H1 (cell line): ENCODE measurements around the gene HMGB1. TPM values are rescaled to one million over a fixed set of nuclear protein-coding genes. Genes with fewer than 3 reads are reported as not detected.

ENCODE experiments used
- CTCF ChIA-PET: fragments of 300-600 bp; sonication (Branson Sonifier 250); formaldehyde crosslinking; loops from one replicate; lab custom pipeline; 2021; ENCODE audit not compliant: partially characterized antibody; lab: Charles Lee
- POLR2A ChIA-PET: fragments of 300-600 bp; sonication (Branson Sonifier 250); formaldehyde crosslinking; loops from one replicate; lab custom pipeline; 2021; ENCODE audit warnings: inconsistent platforms; ENCODE audit not compliant: partially characterized antibody; lab: Charles Lee
- DNase-seq, 2 experiments: peaks; one replicate each; pipeline versions ENCODE4 v3.0.0 to v3.0.0-alpha.2; 2010 to 2022; ENCODE audit warnings: low spot score in 2 of 2, low read depth in 1 of 2, mixed read lengths in 1 of 2
- FAIRE-seq: peaks from 2 replicates; lab custom pipeline; 2011; peaks lifted over from hg19 to GRCh38; lab: Jason Lieb, UNC
- H2AFZ ChIP-seq: 2 replicates; pipeline ENCODE4 v1.8.1; 2012; ENCODE audit warnings: low read length, inconsistent platforms
- H2AK5ac ChIP-seq: 2 replicates; pipeline ENCODE4 v1.6.1; 2013; ENCODE audit warnings: low read depth, low read length
- H2BK120ac ChIP-seq: replicated peaks from 2 replicates; pipeline ENCODE3; 2013; ENCODE audit warnings: low read depth, low read length, inconsistent platforms
- H2BK12ac ChIP-seq: 2 replicates; pipeline ENCODE4 v1.6.1; 2013; ENCODE audit warnings: low read depth, low read length
- H2BK15ac ChIP-seq: 2 replicates; pipeline ENCODE4 v1.6.1; 2013; ENCODE audit warnings: low read length
- H2BK20ac ChIP-seq: 2 replicates; pipeline ENCODE4 v1.6.1; 2013; ENCODE audit warnings: low read length
- H2BK5ac ChIP-seq: 2 replicates; pipeline ENCODE4 v1.6.1; 2013; ENCODE audit warnings: low read depth, low read length
- H3K14ac ChIP-seq: 2 replicates; pipeline ENCODE4 v1.6.1; 2013; ENCODE audit warnings: inconsistent platforms; ENCODE audit not compliant: insufficient read length
- H3K18ac ChIP-seq: 2 replicates; pipeline ENCODE4 v1.6.1; 2013; ENCODE audit warnings: low read length; ENCODE audit errors: extremely low read depth
- H3K23ac ChIP-seq: 2 replicates; pipeline ENCODE4 v1.6.1; 2013; ENCODE audit warnings: inconsistent platforms; ENCODE audit not compliant: insufficient read length
- H3K23me2 ChIP-seq: 2 replicates; pipeline ENCODE4 v1.6.1; 2013; ENCODE audit warnings: low read depth, low read length
- H3K27ac ChIP-seq: 2 replicates; pipeline ENCODE4 v1.6.1; 2011; ENCODE audit warnings: low read depth, low read length, inconsistent platforms
- H3K27me3 ChIP-seq, 4 experiments: replicated peaks in 1 of 4; 1 replicate in 1 of 4; 2 replicates in 3 of 4; pipeline versions ENCODE4 v1.6.1 to v1.8.1; 2011 to 2013; ENCODE audit warnings: low read length in 3 of 4, mild to moderate bottlenecking in 3 of 4, inconsistent platforms in 2 of 4, mixed read lengths in 2 of 4, moderate library complexity in 1 of 4; ENCODE audit not compliant: control insufficient read depth in 3 of 4, insufficient read depth in 3 of 4; ENCODE audit errors: extremely low read depth in 1 of 4
- H3K36me3 ChIP-seq, 4 experiments: 2 replicates each; pipeline versions ENCODE4 v1.6.1 to v1.8.1; 2011 to 2013; ENCODE audit warnings: mild to moderate bottlenecking in 4 of 4, low read length in 3 of 4, moderate library complexity in 2 of 4, control low read depth in 1 of 4, inconsistent platforms in 1 of 4; ENCODE audit not compliant: insufficient read depth in 4 of 4, control insufficient read depth in 2 of 4
- H3K4ac ChIP-seq: replicated peaks from 2 replicates; pipeline ENCODE3; 2013; ENCODE audit warnings: low read length, low read depth, mixed read lengths, inconsistent platforms; ENCODE audit not compliant: insufficient read length
- H3K4me1 ChIP-seq, 4 experiments: replicated peaks in 1 of 4; 1 replicate in 1 of 4; 2 replicates in 3 of 4; pipeline versions ENCODE4 v1.6.1 to v1.8.1; 2011 to 2013; ENCODE audit warnings: low read length in 3 of 4, inconsistent platforms in 2 of 4, mixed read lengths in 1 of 4; ENCODE audit not compliant: insufficient read depth in 4 of 4, control insufficient read depth in 3 of 4
- H3K4me2 ChIP-seq, 2 experiments: 2 replicates each; pipeline versions ENCODE4 v1.6.1 to v1.8.1; 2011 to 2013; ENCODE audit warnings: low read depth in 2 of 2, low read length in 2 of 2, control low read depth in 1 of 2, inconsistent platforms in 1 of 2, mild to moderate bottlenecking in 1 of 2; ENCODE audit not compliant: insufficient read depth in 1 of 2
- H3K4me3 ChIP-seq, 4 experiments: fragments of 200-600, 300-600 bp in 1 of 4; sonication (generic), shearing (Covaris generic), sonication (Bioruptor Twin) in 1 of 4; 2 replicates each; pipeline versions ENCODE4 v1.5.1 to v1.8.1; 2011 to 2016; ENCODE audit warnings: low read length in 4 of 4, low read depth in 3 of 4, control low read depth in 2 of 4, inconsistent platforms in 2 of 4, mild to moderate bottlenecking in 2 of 4, mixed read lengths in 1 of 4, moderate library complexity in 1 of 4; ENCODE audit not compliant: insufficient read depth in 2 of 4; ENCODE audit errors: extremely low read depth in 1 of 4
- H3K56ac ChIP-seq: replicated peaks from 2 replicates; pipeline ENCODE3; 2013; ENCODE audit warnings: low read depth, mild to moderate bottlenecking, mixed read lengths, low read length, inconsistent platforms; ENCODE audit not compliant: insufficient read length
- H3K79me1 ChIP-seq: 2 replicates; pipeline ENCODE4 v1.6.1; 2013; ENCODE audit warnings: low read depth, low read length, control low read depth
- H3K79me2 ChIP-seq, 2 experiments: 2 replicates each; pipeline versions ENCODE4 v1.6.1 to v1.8.1; 2012 to 2013; ENCODE audit warnings: low read length in 2 of 2, mild to moderate bottlenecking in 2 of 2, inconsistent platforms in 1 of 2; ENCODE audit not compliant: insufficient read depth in 2 of 2, control insufficient read depth in 1 of 2
- H3K9ac ChIP-seq, 4 experiments: replicated peaks in 1 of 4; 1 replicate in 1 of 4; 2 replicates in 3 of 4; pipeline versions ENCODE4 v1.6.1 to v1.8.1; 2011 to 2013; ENCODE audit warnings: low read depth in 3 of 4, low read length in 3 of 4, control low read depth in 2 of 4, mild to moderate bottlenecking in 2 of 4, moderate library complexity in 2 of 4, inconsistent platforms in 1 of 4; ENCODE audit errors: extremely low read depth in 1 of 4
- H3K9me3 ChIP-seq, 2 experiments: 2 replicates each; pipeline versions ENCODE4 v1.6.1 to v1.8.1; 2012 to 2013; ENCODE audit warnings: mild to moderate bottlenecking in 2 of 2, moderate library complexity in 2 of 2, control low read depth in 1 of 2, inconsistent platforms in 1 of 2, low read depth in 1 of 2, low read length in 1 of 2, mixed read lengths in 1 of 2; ENCODE audit not compliant: insufficient read depth in 2 of 2
- H4K20me1 ChIP-seq, 2 experiments: replicated peaks in 1 of 2; 2 replicates each; pipeline versions ENCODE3 to v1.8.1; 2011 to 2013; ENCODE audit warnings: inconsistent platforms in 2 of 2, low read length in 2 of 2, mild to moderate bottlenecking in 1 of 2; ENCODE audit not compliant: insufficient read depth in 2 of 2, control insufficient read depth in 1 of 2
- H4K5ac ChIP-seq: 2 replicates; pipeline ENCODE4 v1.6.1; 2013; ENCODE audit warnings: low read length, low read depth, mixed read lengths, inconsistent platforms; ENCODE audit not compliant: insufficient read length
- H4K8ac ChIP-seq: 2 replicates; pipeline ENCODE4 v1.8.0; 2013; ENCODE audit warnings: mild to moderate bottlenecking, moderate library complexity, low read length, inconsistent platforms; ENCODE audit not compliant: insufficient read depth; ENCODE audit errors: extremely low read depth
- H4K91ac ChIP-seq: replicated peaks from 2 replicates; pipeline ENCODE3; 2013; ENCODE audit warnings: low read length, mixed read lengths, inconsistent platforms; ENCODE audit not compliant: insufficient read length
- ASH2L ChIP-seq: fragments of 200-600, 300-600 bp; sonication (generic); IDR thresholded peaks from one replicate; pipeline ENCODE4 v1.7.1; 2017; ENCODE audit warnings: low read length
- FOSL1 ChIP-seq: IDR thresholded peaks from 2 replicates; pipeline ENCODE4 v1.6.1; 2011; ENCODE audit warnings: mild to moderate bottlenecking, low read depth, low read length, moderate library complexity; ENCODE audit not compliant: insufficient read depth
- YY1 ChIP-seq: IDR thresholded peaks from 2 replicates; pipeline ENCODE4 v1.6.1; 2011; ENCODE audit warnings: low read depth, mild to moderate bottlenecking, low read length
- WGBS, 2 experiments: shearing (Covaris generic) in 1 of 2; methylation state at CpG; one replicate each; pipeline versions ENCODE4 v1.1.6 to v1.1.7; 2013 to 2015; ENCODE audit warnings: low lambda C conversion rate in 2 of 2, mixed read lengths in 2 of 2, inconsistent platforms in 1 of 2, low coverage in 1 of 2, missing lambda C conversion rate in 1 of 2; ENCODE audit not compliant: insufficient replicate concordance in 2 of 2, insufficient coverage in 1 of 2, insufficient read length in 1 of 2; ENCODE audit errors: extremely low coverage in 1 of 2, missing lambda C conversion rate in 1 of 2; 5-methylcytosine and 5-hydroxymethylcytosine counted together
- polyA plus RNA-seq, 7 experiments: library from polyadenylated mRNA; depleted of rRNA in 3 of 7; stranded (reverse) in 5 of 7; unstranded in 2 of 7; fragments of >200 nt in 5 of 7; fragments of 200-250 nt in 2 of 7; gene quantifications; 1 replicate in 5 of 7; 2 replicates in 1 of 7; 4 replicates in 1 of 7; pipeline versions ENCODE4 v1.2.1 to v1.2.3, GENCODE V29; 2011 to 2013; ENCODE audit warnings: missing spikeins in 2 of 7, mixed read lengths in 2 of 7
- total RNA-seq: library from RNA; stranded (reverse); fragmentation: NEBNext Ultra II Directional; extraction: Animal tissue kit (Norgen Biotek cat#: 25700); gene quantifications from 2 replicates; pipeline ENCODE4 v1.2.1, GENCODE V29; 2021

HMGB1 gene
- total and polyA plus RNA-seq, 2 of the 8 experiments (the other 6 are each of a cell fraction or from before 2014, with no cell fraction given): 123 to 776 TPM

GRCh38 chr13:30466358-30466714, 600 bp upstream of the HMGB1 start:
- FAIRE-seq (no peak), DNase-seq (no peak)
- H3K9ac ChIP-seq: peak overlapping the region; percentile 61 to 97 (median 92)
- no peak overlapping the region for H3K23ac ChIP-seq
- peaks cover 0 to 3% (median 3%) of the 10 kb centered on the region in 4 experiments; a peak in 4 of 7 replicates for H3K4me1 ChIP-seq
- peak overlapping the region; percentile 84; the same call in 1 of the 2 replicates for H3K27ac ChIP-seq
- H3K14ac ChIP-seq: no peak overlapping the region
- 0 out of 2 replicates have a peak overlapping the region, but pooled peaks have one; percentile 85 for H2BK5ac ChIP-seq
- H4K20me1 ChIP-seq: peaks cover 0 to 11% of the 10 kb centered on the region in 2 experiments
- H2BK20ac ChIP-seq: no peak overlapping the region
- peak overlapping the region; percentile 48; the same call in 1 of the 2 replicates for H3K18ac ChIP-seq
- H2BK12ac ChIP-seq: no peak overlapping the region; the same call in 1 of the 2 replicates
- H3K79me1 ChIP-seq: no peaks in the 10 kb centered on the region
- no peak overlapping the region for H3K56ac ChIP-seq
- POLR2A ChIA-PET: interaction anchor here (0.7 to 3.7 kb wide), 22 partner anchors 10 to 334 kb away, joined by 3 to 53 read pairs (median 4); partner anchors contain the start of genes UBE2L5 and USPL1
- peaks cover 1% of the 10 kb centered on the region for H3K23me2 ChIP-seq
- H4K8ac ChIP-seq: peak overlapping the region; percentile 47; the same call in 1 of the 2 replicates
- H2BK120ac ChIP-seq: no peak overlapping the region
- H3K79me2 ChIP-seq: peaks cover 5 to 29% of the 10 kb centered on the region in 2 experiments
- no peak overlapping the region for H4K5ac ChIP-seq
- no peaks in the 10 kb centered on the region for H3K9me3 ChIP-seq
- H3K4me3 ChIP-seq: peak overlapping the region; percentile 65 to 96 (median 84)
- H2AK5ac ChIP-seq: no peak overlapping the region
- no peak overlapping the region for H2BK15ac ChIP-seq
- CTCF ChIA-PET: interaction anchor here (0.8 kb wide), 1 partner anchor 115 kb away, joined by 3 read pairs; no protein-coding TSS in a partner anchor
- TF ChIP-seq ASH2L: peak; percentile 16
- TF ChIP-seq YY1: 0 out of 2 replicates have a peak, but pooled peaks have one; percentile 2
- no peak for TF ChIP-seq FOSL1
- TF ChIP-seq, all 59 proteins: peak for 2
- H3K4me2 ChIP-seq: peak overlapping the region; percentile 87
- 10% methylated on average over 11 of the region's 11 CpGs; no CpG with 5 or more reads in 1 of the 2 experiments for WGBS, 2 experiments
- H3K36me3 ChIP-seq: peaks cover 4 to 25% (median 21%) of the 10 kb centered on the region in 4 experiments
- H3K27me3 ChIP-seq: no peaks in the 10 kb centered on the region
- no peak overlapping the region for H4K91ac ChIP-seq
- no peak overlapping the region for H2AFZ ChIP-seq
- H3K4ac ChIP-seq: no peak overlapping the region
